Fibroblast of villous mesenchyme (primary cell): Measurements from ENCODE around the gene PLRG1. TPM values are rescaled to one million over a fixed set of nuclear protein-coding genes. Genes with fewer than 3 reads are reported as not detected.

Experiments used
- DNase-seq: peaks from one replicate; pipeline ENCODE4 v3.0.0-alpha.2; 2010; ENCODE audit warnings: low read depth
- H3K4me3 ChIP-seq: 2 replicates; pipeline ENCODE4 v1.5.1; 2011; ENCODE audit warnings: low read depth, mild to moderate bottlenecking, low read length
- CTCF ChIP-seq: IDR thresholded peaks from 2 replicates; pipeline ENCODE4 v1.5.1; 2012; ENCODE audit warnings: low read depth, mild to moderate bottlenecking, low read length; ENCODE audit not compliant: insufficient read depth
- total RNA-seq: library from RNA; depleted of rRNA; stranded (reverse); fragments of >200 nt; gene quantifications from 2 replicates; pipeline ENCODE4 v1.2.3, GENCODE V29; 2012

Gene PLRG1
- total RNA-seq, 1 donor, result 82.0 TPM

- TF ChIP-seq CTCF, result no peak
These were observed 23.1 kb upstream of the PLRG1 start for GRCh38 chr4:154573190-154573870.

GRCh38 chr4:154569584-154569983 is 19.4 kb upstream of the PLRG1 start:
- no peak for TF ChIP-seq CTCF

More at GRCh38 chr4:154573190-154573870, 23.1 kb upstream of the PLRG1 start:
- DNase-seq, result no peak
- no peak overlapping the region for H3K4me3 ChIP-seq

GRCh38 chr4:154569028-154569427 is 18.8 kb upstream of the PLRG1 start:
- TF ChIP-seq CTCF, result no peak
- no peak for DNase-seq
- H3K4me3 ChIP-seq, result no peak overlapping the region

More at GRCh38 chr4:154569584-154569983, 19.4 kb upstream of the PLRG1 start:
- no peak for DNase-seq
- H3K4me3 ChIP-seq, result no peak overlapping the region

- H3K4me3 ChIP-seq, result no peak overlapping the region
- no peak for DNase-seq
- TF ChIP-seq CTCF, result no peak
These were observed 16.5 kb upstream of the PLRG1 start for GRCh38 chr4:154566639-154567204.

- no peak for DNase-seq
- no peak for TF ChIP-seq CTCF
- H3K4me3 ChIP-seq, result no peak overlapping the region
These were observed 15.5 kb upstream of the PLRG1 start for GRCh38 chr4:154565704-154566103.

GRCh38 chr4:154564311-154564710 is 14.1 kb upstream of the PLRG1 start:
- no peak overlapping the region for H3K4me3 ChIP-seq
- no peak for DNase-seq
- TF ChIP-seq CTCF, result no peak
